Cerebellar nuclear complex (tissue), 1 donor: ENCODE data around the gene CDH26.
"Not testable (repeated sequence)": the region's sequence is repeated elsewhere in the genome, so short reads cannot be mapped to it uniquely, and the experiment has no call there.

Source experiments
- DNase-seq, 2 experiments: peaks; one replicate each; lab custom pipeline; 2025; lab: John Stamatoyannopoulos, UW

Gene CDH26

GRCh38 chr20:59940956-59941294 is 17.3 kb upstream of the CDH26 start:
- peak in 1 of 2 experiments; percentile 61 for DNase-seq

GRCh38 chr20:59942245-59942644 is 16.0 kb upstream of the CDH26 start:
- DNase-seq, result no peak

DNA sequence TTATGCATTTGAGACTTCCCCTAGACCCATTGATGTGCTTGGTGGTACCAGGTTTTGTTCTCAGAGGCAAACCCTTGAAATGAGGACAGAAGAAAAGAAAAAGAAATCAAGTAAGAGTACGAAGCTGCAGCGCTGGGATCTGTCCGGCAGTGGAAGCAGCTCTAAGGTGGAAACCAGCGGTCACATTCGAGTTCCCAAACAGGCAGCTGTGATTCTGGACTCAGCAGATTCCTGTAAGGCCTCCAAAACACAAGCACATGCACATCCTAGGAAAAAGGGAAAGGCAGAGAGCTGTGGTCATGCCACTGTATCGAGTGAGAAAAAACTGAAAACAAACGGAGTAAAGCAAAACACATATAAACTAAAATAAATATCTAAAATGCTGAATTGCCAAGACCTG is 13.5 kb upstream of the CDH26 start:
- DNase-seq, result no peak

DNA sequence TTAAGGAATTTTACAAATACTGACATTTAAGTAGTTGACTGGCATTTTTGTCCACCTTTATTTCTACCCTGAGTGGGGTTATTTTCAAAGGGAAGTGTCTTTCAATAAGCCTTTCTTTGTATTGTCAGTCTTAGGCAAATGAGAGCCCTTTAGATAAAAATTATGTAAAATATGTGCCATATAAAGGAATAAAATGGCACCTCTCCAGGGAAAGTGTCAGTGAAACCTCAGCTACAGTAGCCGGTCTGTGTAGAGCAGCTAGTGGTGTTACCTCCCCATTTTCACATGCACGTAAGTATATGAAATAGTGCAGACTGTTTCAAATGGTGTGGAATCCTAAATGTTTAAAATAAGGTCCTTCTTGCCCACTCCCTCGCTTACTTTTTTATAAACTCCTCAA is 13.0 kb upstream of the CDH26 start:
- no peak for DNase-seq

DNA sequence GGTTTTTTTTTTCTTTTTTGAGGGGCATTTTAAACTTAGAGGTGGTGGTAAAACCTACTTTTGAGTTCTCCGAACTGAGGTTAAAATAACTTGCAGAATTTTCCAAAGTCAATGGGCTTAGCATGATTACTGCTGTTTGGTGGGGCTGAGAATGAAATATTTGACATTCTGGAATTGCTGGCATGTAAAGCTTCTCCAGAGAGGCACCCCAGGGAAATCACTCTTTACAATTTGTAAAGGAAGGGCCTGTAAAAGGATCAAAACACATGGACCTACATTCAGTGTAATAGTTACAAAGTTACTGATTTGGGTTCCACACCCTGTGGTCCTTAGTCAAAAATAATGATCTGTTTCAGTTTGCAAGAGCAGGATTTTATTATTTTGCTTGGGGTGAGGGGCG is 12.5 kb upstream of the CDH26 start:
- no peak for DNase-seq

DNA sequence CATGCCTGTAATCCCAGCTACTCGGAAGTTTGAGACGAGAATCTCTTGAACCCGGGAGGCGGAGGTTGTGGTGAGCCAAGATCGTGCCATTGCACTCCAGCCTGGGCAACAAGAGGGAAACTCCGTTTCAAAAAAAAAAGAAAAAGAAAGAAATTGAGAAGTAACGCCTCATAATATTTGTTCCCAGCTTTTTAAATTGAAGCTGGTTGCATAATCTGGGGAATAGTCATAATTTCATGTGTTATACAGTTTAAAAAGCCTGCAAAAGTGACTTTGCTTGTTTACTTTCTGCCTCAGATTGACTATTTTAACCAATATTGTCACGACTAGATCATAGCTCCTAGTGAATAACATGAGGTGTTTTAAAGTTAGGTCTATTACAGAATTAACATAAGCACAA is 10.8 kb upstream of the CDH26 start:
- DNase-seq, result no peak

GRCh38 chr20:59948212-59948611 is 10.0 kb upstream of the CDH26 start:
- no peak for DNase-seq

GRCh38 chr20:59948828-59949720 is 9.1 kb upstream of the CDH26 start:
- peak in 1 of 2 experiments; percentile 31 for DNase-seq

DNA sequence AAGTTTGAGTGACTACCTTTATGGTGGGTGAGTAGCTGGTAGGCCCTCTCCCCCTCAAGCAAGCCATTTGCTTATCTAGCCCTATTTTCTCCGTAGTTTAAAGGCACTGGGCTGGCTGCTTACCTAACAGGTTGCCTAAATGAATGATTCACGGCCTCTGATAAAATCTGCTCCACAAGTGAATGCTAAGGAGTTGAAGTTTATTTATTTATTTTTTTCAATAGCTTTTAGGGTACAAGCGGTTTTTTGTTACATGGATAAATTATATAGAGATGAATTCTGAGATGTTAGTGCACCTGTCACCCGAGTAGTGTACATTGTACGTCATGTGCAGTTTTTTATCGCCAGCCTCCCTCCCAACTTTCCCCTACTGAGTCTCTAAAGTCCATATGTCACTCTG is 8.3 kb upstream of the CDH26 start:
- DNase-seq, result no peak

- no peak for DNase-seq
These were observed 3.5 kb upstream of the CDH26 start for GRCh38 chr20:59954718-59955117.

- no peak for DNase-seq
These were observed 3.0 kb upstream of the CDH26 start for GRCh38 chr20:59955131-59955796.

DNA sequence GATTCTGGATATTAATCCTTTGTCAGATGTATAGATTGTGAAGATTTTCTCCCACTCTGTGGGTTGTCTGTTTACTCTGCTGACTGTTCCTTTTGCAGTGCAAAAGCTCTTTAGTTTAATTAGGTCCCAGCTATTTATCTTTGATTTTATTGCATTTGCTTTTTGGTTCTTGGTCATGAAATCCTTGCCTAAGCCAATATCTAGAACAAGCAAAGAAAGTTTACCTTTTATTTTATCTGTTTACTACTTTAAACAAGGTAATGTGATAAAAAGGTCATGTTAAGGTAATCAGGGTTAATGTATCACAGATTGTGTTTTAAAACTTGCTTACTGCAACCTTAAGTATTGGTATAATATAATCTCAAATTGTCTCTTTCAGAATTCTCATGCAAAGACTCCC is 655 bp upstream of the CDH26 start:
- DNase-seq, result not testable (repeated sequence)

DNA sequence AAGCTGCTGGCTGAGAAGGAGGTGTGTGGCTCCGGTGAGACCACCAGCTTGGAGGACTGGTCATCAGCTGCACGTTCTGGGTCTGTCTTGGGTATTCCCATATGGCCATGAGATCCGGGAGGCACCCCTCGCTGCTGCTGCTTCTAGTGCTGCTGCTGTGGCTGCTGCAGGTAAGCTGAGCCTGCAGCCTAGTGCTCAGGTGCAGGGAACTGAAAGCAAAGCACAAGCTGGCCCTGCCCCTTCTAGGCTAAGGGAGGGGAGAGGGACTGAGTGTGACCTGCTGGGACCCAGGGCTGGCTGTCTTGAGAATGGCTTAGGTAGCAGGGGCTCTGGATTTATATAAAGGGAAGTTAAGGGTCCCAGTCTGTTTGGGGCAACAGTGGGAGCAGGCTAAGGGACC is 403 bp downstream of the CDH26 start:
- no peak for DNase-seq

GRCh38 chr20:59961423-59961822 is 3.2 kb downstream of the CDH26 start:
- DNase-seq, result no peak

GRCh38 chr20:59962155-59962554 is 3.9 kb downstream of the CDH26 start:
- DNase-seq, result no peak

GRCh38 chr20:59966428-59966827 is 8.2 kb downstream of the CDH26 start:
- no peak for DNase-seq

- no peak for DNase-seq
These were observed 13.2 kb downstream of the CDH26 start for GRCh38 chr20:59971428-59971827.

DNA sequence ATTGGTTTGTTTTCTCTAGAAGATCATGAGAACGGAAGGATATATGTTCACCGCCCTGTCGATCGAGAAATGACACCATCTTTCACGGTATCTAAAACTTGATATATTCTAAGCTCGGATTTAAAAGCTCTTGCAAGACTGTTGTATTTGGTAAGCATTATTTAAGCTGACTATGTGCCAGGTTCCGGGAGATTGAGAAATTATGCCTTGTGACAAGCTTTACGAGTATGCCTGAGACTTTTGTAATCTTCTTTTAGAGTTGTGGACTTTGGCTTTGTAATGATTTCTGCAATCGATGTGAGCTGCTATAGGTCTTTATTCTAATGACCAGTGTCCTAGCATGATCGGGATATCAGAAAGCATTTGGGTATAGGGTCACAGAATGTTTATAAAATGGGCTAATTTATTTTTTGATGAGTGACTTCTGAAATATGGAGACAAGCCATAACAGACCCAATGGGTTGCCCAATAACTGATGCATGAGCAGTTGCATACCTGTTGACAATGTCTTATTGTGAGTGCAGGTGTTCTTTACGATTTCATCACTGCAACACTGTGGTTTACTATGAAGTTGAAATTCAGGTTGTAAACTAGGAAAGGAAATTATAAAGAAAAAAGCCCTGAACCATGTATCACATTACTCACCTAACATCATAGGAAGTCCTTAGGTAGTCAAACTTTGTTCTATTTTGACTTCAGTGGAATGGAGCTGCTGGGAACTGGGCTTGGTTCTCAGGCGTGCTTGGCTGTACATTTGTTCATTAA is 14.0 kb downstream of the CDH26 start:
- no peak for DNase-seq

DNA sequence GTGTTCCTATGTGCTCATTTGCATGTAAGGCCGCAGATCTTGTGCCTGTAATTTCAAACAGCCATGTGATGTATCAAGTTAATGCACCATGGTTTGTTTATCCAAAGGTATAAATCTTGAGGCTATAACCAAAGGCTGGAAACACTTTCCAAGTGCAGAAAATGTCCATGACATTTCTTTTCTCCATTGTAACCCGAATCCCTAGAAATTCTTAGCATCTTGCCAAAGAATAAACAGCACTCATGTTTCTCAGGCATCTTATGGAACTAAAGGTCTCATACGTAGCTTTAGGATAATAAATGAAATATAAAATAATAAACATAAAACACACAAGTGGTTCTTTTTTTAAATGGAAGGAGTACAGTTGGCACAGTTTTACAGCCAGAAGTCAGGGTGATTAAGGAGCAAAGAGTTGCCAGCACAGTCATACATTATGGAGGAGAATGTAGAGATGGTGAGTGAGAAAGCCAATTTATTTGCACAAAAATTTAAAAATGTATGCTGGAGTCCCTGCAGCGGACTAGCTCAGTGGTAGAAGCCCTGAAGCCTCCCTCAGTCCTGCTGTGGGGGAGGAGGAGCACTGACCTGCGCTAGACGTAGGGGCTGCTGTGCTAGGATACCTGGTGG is 18.0 kb downstream of the CDH26 start:
- no peak for DNase-seq

GRCh38 chr20:59977086-59977485 is 18.9 kb downstream of the CDH26 start:
- DNase-seq, result no peak

DNA sequence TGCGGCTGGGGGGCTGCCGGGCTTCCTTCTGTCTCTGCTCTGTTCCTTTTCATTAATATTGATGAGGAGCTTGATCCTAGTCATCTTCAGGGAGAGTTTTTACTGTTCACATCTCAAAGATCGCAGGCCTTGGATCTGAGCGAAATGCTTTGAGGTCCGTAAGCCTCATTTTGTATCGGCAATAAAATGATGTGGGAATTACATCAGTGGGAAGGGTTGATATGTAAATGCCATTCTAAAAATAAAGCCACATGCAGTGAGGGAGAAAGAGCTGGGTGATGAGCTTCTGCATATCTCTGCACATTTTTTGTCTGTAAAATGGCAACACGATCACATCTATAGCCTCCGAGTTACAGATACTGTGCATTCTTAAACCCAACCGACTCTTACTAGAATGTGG is 24.9 kb downstream of the CDH26 start:
- no peak for DNase-seq

GRCh38 chr20:59984541-59984940 is 26.3 kb downstream of the CDH26 start:
- DNase-seq, result no peak
